Ramos (cell line): Measurements from ENCODE around the gene PAF1.

Experiments used
- in situ Hi-C: fragments of 300-500 bp; cut with MboI; formaldehyde crosslinking; loops from one replicate; pipeline ENCODE4 v1.14.3; 2022; ENCODE audit warnings: low sequenced_read_pairs; ENCODE audit not compliant: unreplicated experiment

The PAF1 gene

GRCh38 chr19:39390751-39391437 is at the start of gene PAF1, which contains the start of gene MED29:
TSS of gene PAF1 (minus strand) at chr19:39391106. CDS start at chr19:39390864, 242 bp downstream.
TSS of gene MED29 (plus strand) at chr19:39391378. CDS start at chr19:39391423, 45 bp downstream.
- in situ Hi-C loops, result no loop called here

DNA sequence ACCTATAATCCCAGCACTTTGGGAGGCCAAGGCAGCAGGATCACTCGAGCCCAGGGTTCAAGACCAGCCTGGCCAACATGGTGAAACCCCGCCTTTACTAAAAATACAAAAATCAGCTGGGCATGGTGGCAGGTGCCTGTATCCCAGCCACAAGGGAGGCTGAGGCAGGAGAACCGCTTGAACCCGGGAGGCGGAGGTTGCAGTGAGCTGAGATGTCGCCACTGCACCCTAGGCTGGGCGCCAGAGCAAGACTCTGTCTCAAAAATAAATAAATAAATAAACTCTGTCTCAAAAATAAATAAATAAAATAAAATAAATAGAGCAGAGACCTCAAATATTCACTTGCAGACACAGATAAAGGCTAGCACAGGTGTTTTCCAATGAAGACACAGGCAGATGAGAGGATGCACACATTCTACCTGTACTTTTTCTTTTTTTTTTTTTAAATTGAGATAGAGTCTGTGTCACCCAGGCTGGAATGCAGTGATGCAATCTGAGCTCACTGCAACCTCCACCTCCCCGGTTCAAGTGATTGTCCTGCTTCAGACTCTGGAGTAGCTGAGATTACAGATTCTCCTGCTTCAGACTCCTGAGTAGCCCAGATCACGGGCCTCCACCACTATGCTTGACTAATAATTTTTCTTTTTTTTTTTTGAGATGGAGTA is 47.5 kb upstream of the PAF1 start:
- in situ Hi-C loops, result loop anchor here (25.0 kb wide), 1 partner anchor 399 kb away; the partner anchor contains the start of genes DYRK1B and FBL

DNA sequence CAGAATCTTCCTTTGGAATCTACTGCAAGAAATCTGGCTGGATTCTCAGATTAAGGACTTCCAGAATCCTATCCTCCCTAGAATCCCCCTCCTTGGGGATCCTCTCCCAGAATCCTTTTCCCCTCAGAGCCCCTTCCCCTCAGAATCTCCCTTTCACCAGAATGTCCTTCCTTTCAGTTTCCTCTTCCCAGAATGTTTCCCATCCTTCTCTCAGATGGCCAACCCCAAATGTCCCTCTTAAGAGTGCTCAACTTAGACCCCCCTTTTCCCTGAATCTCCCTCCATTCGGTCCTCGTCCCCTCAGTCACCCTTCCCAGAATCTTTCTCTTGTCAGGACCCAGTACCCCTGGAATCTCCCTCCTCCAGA is 45.4 kb upstream of the PAF1 start:
- in situ Hi-C loops, result loop anchor here (25.0 kb wide), 1 partner anchor 401 kb away; the partner anchor contains the start of genes DYRK1B and FBL

GRCh38 chr19:39435499-39436349 is 44.8 kb upstream of the PAF1 start, which contains the start of gene RPS16:
TSS of gene RPS16 (minus strand) at chr19:39435949. CDS start at chr19:39435895, 54 bp downstream.
- in situ Hi-C loops, result loop anchor here (25.0 kb wide), 1 partner anchor 402 kb away; the partner anchor contains the start of genes DYRK1B and FBL

DNA sequence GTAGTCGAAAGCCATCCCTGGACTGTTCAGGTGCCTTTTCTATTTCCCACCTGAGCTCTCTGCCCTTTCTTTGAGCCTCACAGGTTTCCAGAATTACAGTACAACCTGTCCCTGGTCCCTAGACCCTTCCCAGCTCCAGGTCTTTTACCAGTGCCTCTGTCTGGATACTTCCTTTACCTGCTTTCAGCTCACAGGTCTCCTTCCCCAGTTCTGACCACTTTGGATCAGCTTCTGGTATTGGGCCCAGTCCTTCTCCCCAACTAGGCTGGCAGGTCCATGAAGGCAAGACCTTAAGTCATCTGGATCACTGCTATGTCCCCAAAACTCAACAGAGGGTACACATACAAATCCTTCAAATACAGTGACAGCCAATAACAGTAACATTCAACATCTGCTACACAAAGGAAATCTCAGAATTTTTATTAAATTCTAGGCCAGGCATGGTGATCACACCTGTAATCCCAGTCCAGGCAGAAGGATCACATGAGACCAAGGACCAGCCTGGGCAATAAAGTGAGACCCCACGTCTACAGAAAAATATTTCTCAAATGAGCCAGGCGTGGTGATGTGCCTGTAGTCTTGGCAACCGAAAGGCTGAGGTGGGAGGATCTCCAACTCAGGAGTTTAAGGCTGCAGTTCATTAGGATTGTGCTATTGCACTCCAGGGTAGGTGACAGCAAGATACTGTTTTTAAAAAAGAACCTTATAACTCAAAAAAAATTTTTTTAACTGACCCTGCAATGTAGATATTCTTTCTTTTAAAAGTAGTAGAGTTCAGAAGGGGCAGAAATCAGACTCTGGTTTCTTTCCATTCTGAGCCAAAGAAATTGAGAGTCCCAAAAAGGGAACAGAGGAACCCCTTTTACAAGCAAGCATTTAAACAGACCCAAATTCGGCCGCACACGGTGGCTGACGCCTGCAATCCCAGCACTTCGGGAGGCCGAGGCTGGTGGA is 43.5 kb upstream of the PAF1 start:
- in situ Hi-C loops, result loop anchor here (25.0 kb wide), 1 partner anchor 403 kb away; the partner anchor contains the start of genes DYRK1B and FBL

DNA sequence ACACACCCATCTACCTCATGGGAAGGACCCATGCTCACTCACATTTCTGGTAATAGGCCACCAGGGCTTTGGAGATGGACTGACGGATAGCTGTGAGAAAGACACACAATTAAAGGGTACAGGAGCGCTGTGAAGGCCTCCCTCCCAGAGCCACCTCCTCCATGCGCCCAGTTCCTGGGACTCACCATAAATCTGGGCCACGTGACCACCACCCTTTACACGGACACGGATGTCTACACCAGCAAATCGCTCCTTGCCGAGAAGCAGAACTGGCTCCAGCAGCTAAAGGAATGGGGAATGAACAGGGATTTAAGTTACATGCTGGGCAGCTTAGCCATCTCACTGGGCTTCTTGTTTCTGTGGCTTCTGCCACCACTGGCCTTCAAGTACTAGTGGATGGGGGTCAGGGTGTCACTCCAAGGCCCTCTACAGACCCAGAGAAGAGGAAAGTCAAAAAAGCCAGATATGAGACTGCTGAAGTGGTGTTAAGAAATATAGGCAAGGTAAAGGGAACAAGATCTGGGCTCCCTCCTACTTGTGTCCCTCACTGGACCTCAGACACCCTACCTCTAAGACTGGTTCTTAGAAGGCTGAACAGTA is 42.7 kb upstream of the PAF1 start:
- in situ Hi-C loops, result loop anchor here (25.0 kb wide), 1 partner anchor 404 kb away; the partner anchor contains the start of genes DYRK1B and FBL

- in situ Hi-C loops, result loop anchor here (25.0 kb wide), 1 partner anchor 405 kb away; the partner anchor contains the start of genes DYRK1B and FBL
These were observed 41.7 kb upstream of the PAF1 start for GRCh38 chr19:39432677-39433025.

- in situ Hi-C loops, result loop anchor here (25.0 kb wide), 1 partner anchor 406 kb away; the partner anchor contains the start of genes DYRK1B and FBL
These were observed 40.0 kb upstream of the PAF1 start for GRCh38 chr19:39430675-39431593.

GRCh38 chr19:39428283-39429112 is 37.6 kb upstream of the PAF1 start:
- in situ Hi-C loops, result loop anchor here (25.0 kb wide), 1 partner anchor 409 kb away; the partner anchor contains the start of genes DYRK1B and FBL

DNA sequence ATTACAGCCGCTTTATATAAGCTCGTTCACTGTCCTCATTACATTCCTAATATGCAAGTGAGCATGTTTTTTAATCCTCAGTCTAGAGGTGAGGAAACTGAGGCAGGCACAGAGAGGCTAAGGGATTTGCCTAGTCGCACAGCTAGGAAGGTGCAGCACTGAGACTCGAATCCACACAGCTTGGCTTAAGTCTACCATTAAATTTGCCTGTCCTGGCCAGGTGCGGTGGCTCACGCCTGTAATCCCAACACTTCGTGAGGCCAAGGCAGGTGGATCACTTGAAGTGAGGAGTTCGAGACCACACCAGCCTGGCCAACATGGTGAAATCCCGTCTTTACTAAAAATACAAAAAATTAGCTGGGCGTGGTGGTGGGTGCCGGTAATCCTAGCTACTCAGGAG is 36.8 kb upstream of the PAF1 start:
- in situ Hi-C loops, result loop anchor here (25.0 kb wide), 1 partner anchor 410 kb away; the partner anchor contains the start of genes DYRK1B and FBL

DNA sequence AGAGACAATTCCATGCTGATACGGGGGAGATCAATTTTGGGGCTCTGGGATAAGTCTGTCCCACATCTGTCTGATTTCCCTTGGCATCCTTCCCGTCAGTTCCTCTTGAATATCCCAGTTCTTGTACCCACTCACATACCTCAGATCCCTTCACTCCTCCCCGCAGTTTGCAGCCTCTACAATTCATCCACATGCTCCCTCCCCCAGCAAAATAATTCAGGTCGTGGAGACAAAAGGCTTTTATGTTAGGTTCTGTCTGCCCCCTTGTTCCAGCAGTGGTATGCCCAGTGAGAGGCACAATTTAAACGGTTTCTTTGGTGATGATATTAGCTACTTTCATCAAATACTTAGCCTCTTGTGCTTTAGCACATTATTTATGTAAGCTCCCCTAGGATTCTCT is 35.3 kb upstream of the PAF1 start:
- in situ Hi-C loops, result loop anchor here (25.0 kb wide), 1 partner anchor 411 kb away; the partner anchor contains the start of genes DYRK1B and FBL

DNA sequence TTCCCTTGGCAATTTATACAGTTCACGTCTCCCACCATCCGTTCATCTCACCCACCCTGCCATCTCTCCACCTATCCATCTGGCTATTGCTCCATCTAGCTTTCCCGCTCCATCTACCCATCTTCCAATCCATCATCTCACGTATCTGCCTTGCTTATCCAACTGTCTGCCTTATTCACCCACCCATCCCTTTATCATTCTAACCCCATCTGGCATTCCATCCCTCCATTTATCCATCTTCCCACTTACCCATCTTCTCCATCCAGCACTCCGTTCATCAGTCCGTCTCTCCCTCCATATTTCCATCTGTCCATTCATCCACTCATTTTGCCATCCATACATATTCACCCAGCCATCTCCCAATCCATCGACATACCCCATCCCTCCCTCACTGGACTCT is 34.8 kb upstream of the PAF1 start:
- in situ Hi-C loops, result loop anchor here (25.0 kb wide), 1 partner anchor 412 kb away; the partner anchor contains the start of genes DYRK1B and FBL

GRCh38 chr19:39424934-39425333 is 34.0 kb upstream of the PAF1 start:
- in situ Hi-C loops, result loop anchor here (25.0 kb wide), 1 partner anchor 412 kb away; the partner anchor contains the start of genes DYRK1B and FBL

DNA sequence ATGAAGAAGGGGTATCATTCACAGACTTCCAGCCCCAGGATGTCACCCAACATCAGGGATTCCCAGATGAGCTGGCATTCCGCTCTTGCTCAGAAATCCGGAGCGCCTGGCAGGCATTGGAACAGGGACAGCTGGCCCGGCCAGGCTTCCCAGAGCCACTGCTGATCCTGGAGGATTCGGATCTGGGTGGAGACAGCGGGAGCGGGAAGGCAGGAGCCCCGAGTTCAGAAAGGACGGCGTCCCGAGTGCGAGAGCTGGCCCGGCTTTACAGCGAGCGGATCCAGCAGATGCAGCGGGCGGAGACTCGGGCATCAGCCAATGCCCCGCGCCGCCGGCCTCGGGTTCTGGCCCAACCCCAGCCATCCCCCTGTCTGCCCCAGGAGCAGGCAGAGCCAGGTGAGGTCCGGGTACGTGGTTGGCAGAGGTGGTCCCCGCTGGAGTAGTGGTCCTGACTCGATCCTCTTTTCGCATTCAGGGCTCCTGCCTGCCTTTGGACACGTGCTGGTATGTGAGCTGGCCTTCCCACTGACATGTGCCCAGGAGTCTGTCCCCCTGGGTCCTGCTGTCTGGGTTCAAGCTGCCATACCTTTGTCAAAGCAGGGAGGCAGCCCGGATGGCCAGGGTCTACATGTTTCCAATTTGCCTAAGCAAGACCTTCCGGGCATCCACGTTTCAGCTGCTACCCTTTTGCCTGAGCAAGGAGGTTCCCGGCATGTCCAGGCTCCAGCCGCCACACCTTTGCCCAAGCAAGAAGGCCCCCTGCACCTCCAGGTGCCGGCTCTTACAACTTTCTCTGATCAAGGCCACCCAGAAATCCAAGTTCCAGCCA is 32.6 kb upstream of the PAF1 start:
- in situ Hi-C loops, result no loop called here

DNA sequence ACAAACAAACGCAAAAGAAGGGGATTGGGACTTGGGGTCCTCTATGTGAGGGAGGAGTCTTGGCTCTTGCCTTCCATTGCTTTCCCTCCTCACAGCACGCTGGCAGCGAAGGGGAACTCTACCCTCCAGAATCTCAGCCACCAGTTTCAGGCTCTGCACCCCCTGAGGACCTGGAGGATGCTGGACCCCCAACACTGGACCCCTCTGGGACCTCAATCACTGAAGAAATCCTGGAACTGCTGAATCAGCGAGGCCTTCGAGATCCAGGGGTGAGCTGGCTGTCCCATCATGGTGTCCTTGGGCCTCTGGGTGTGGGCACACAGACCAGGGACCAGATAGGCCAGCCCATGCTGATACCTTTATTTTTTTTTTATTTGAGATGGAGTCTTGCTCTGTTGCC is 31.1 kb upstream of the PAF1 start:
- in situ Hi-C loops, result no loop called here

GRCh38 chr19:39420769-39421168 is 29.9 kb upstream of the PAF1 start:
- in situ Hi-C loops, result no loop called here
